B cell (primary cell): Measurements from ENCODE around the gene SLC41A3.

Experiments used
- EZH2 ChIP-seq: IDR thresholded peaks from 2 replicates; pipeline ENCODE4 v1.6.1; 2012; ENCODE audit warnings: borderline replicate concordance, low read depth, mild to moderate bottlenecking, moderate library complexity, low read length; ENCODE audit not compliant: insufficient read depth, poor library complexity, severe bottlenecking
- TF ChIP-seq, protein P1 (sequence below): fragments of 200-600 bp; IDR thresholded peaks from one replicate; pipeline ENCODE4 v1.8.0; 2022; ENCODE audit warnings: antibody characterized with exemption, mild to moderate bottlenecking

DNA sequence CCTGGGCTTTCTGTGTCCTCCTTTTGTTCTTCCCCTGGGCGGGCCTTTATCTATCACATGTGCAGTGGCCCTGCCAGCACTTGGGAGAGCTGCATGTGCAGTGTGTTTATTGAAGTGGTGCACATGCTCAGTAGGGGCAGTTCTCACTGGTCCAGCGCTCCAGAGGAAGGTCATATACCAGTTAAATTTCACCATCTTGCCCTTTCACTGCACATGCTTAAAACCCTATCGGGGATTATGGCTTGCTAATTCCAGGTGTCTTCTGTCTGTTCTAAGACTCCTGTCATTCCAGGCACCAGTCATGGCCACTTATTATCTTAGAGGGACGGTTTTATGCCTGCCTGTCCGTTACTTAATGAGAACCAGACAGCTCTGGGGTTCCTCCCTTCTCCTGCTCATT lies 62.7 kb downstream of the SLC41A3 start:
- TF ChIP-seq, protein P1, sequence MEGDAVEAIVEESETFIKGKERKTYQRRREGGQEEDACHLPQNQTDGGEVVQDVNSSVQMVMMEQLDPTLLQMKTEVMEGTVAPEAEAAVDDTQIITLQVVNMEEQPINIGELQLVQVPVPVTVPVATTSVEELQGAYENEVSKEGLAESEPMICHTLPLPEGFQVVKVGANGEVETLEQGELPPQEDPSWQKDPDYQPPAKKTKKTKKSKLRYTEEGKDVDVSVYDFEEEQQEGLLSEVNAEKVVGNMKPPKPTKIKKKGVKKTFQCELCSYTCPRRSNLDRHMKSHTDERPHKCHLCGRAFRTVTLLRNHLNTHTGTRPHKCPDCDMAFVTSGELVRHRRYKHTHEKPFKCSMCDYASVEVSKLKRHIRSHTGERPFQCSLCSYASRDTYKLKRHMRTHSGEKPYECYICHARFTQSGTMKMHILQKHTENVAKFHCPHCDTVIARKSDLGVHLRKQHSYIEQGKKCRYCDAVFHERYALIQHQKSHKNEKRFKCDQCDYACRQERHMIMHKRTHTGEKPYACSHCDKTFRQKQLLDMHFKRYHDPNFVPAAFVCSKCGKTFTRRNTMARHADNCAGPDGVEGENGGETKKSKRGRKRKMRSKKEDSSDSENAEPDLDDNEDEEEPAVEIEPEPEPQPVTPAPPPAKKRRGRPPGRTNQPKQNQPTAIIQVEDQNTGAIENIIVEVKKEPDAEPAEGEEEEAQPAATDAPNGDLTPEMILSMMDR = no peak
- no peak for TF ChIP-seq EZH2
